ENCODE results near the gene EIF4ENIF1.
"Not testable (repeated sequence)": the region's sequence is repeated elsewhere in the genome, so short reads cannot be mapped to it uniquely, and the experiment has no call there.

EIF4ENIF1 gene

GRCh38 chr22:31530823-31531195 lies 41.2 kb upstream of the EIF4ENIF1 start:
- POLR2A ChIA-PET, result no interaction called here
- CTCF ChIA-PET, result no interaction called here
- no peak for DNase-seq (ENCODE audit: extremely low spot score)

GRCh38 chr22:31526270-31526669 lies 36.6 kb upstream of the EIF4ENIF1 start:
- no peak for TF ChIP-seq ZNF384 (IDR thresholded peaks at IDR 0.05)
- TF ChIP-seq SUZ12 (IDR thresholded peaks at IDR 0.05), result no peak
- TF ChIP-seq HDGF (IDR thresholded peaks at IDR 0.05; ENCODE audit: borderline replicate concordance), result no peak
- no peak for TF ChIP-seq CTBP1 (IDR thresholded peaks at IDR 0.05; ENCODE audit: borderline replicate concordance)
- no peak for TF ChIP-seq FOXA1 (IDR thresholded peaks at IDR 0.05)
- TF ChIP-seq ELF4 (IDR thresholded peaks at IDR 0.05), result no peak
- no peak for TF ChIP-seq LEF1 (IDR thresholded peaks at IDR 0.05; ENCODE audit: borderline replicate concordance)
- no peak for TF ChIP-seq L3MBTL2 (conservative IDR thresholded peaks at IDR 0.05)
- TF ChIP-seq FOXK2 (IDR thresholded peaks at IDR 0.05), result no peak
- no peak for TF ChIP-seq SP1 (IDR thresholded peaks at IDR 0.05)
- no peak for TF ChIP-seq TARDBP (IDR thresholded peaks at IDR 0.05)
- TF ChIP-seq NFRKB (IDR thresholded peaks at IDR 0.05), result no peak
- TF ChIP-seq BHLHE40 (IDR thresholded peaks at IDR 0.05; ENCODE audit: borderline replicate concordance), result no peak
- TF ChIP-seq ARNT (IDR thresholded peaks at IDR 0.05), result no peak
- no peak for TF ChIP-seq FOXM1 (IDR thresholded peaks at IDR 0.05; ENCODE audit: borderline replicate concordance)
- TF ChIP-seq PKNOX1 (IDR thresholded peaks at IDR 0.05), result no peak
- DNase-seq (ENCODE audit: extremely low spot score), result no peak
- CTCF ChIA-PET, result no interaction called here
- POLR2A ChIA-PET, result interaction anchor here (0.9 kb wide), 1 partner anchor 227 kb away, joined by 4 read pairs; the partner anchor contains the start of gene DEPDC5

More at GRCh38 chr22:31530823-31531195, 41.2 kb upstream of the EIF4ENIF1 start:
- no peak for TF ChIP-seq ZNF384 (IDR thresholded peaks at IDR 0.05)
- TF ChIP-seq ELF4 (IDR thresholded peaks at IDR 0.05), result no peak
- no peak for TF ChIP-seq L3MBTL2 (conservative IDR thresholded peaks at IDR 0.05)
- TF ChIP-seq NFRKB (IDR thresholded peaks at IDR 0.05), result no peak

GRCh38 chr22:31524132-31524531 lies 34.5 kb upstream of the EIF4ENIF1 start:
- DNase-seq (ENCODE audit: extremely low spot score); POLR2A ChIA-PET; CTCF ChIA-PET: not testable (repeated sequence)

GRCh38 chr22:31520051-31520450 lies 30.4 kb upstream of the EIF4ENIF1 start:
- TF ChIP-seq HDGF (IDR thresholded peaks at IDR 0.05; ENCODE audit: borderline replicate concordance) (no peak), CTBP1 (IDR thresholded peaks at IDR 0.05; ENCODE audit: borderline replicate concordance) (no peak), PKNOX1 (IDR thresholded peaks at IDR 0.05) (no peak), BHLHE40 (IDR thresholded peaks at IDR 0.05; ENCODE audit: borderline replicate concordance) (no peak), NFRKB (IDR thresholded peaks at IDR 0.05) (no peak), ARNT (IDR thresholded peaks at IDR 0.05) (no peak), ELF4 (IDR thresholded peaks at IDR 0.05) (no peak), TARDBP (IDR thresholded peaks at IDR 0.05) (no peak), FOXK2 (IDR thresholded peaks at IDR 0.05) (no peak), L3MBTL2 (conservative IDR thresholded peaks at IDR 0.05) (no peak), LEF1 (IDR thresholded peaks at IDR 0.05; ENCODE audit: borderline replicate concordance) (no peak), SP1 (IDR thresholded peaks at IDR 0.05) (no peak), SUZ12 (IDR thresholded peaks at IDR 0.05) (no peak), ZNF384 (IDR thresholded peaks at IDR 0.05) (no peak), FOXA1 (IDR thresholded peaks at IDR 0.05) (no peak)
- no peak for DNase-seq (ENCODE audit: extremely low spot score)
- POLR2A ChIA-PET, result no interaction called here
- CTCF ChIA-PET, result no interaction called here

- TF ChIP-seq ARNT (IDR thresholded peaks at IDR 0.05) (no peak), SUZ12 (IDR thresholded peaks at IDR 0.05) (no peak), ELF4 (IDR thresholded peaks at IDR 0.05) (no peak), HDGF (IDR thresholded peaks at IDR 0.05; ENCODE audit: borderline replicate concordance) (no peak), CTBP1 (IDR thresholded peaks at IDR 0.05; ENCODE audit: borderline replicate concordance) (no peak), LEF1 (IDR thresholded peaks at IDR 0.05; ENCODE audit: borderline replicate concordance) (no peak), FOXM1 (IDR thresholded peaks at IDR 0.05; ENCODE audit: borderline replicate concordance) (no peak), PKNOX1 (IDR thresholded peaks at IDR 0.05) (no peak), ZNF384 (IDR thresholded peaks at IDR 0.05) (no peak), FOXK2 (IDR thresholded peaks at IDR 0.05) (no peak), NFRKB (IDR thresholded peaks at IDR 0.05) (no peak), FOXA1 (IDR thresholded peaks at IDR 0.05) (no peak)
- POLR2A ChIA-PET, result interaction anchor here (1.4 kb wide), 1 partner anchor 19 kb away, joined by 3 read pairs; no protein-coding TSS in a partner anchor
- CTCF ChIA-PET, result no interaction called here
- DNase-seq (ENCODE audit: extremely low spot score), result no peak
Measured at GRCh38 chr22:31509061-31509762, 19.6 kb upstream of the EIF4ENIF1 start.

GRCh38 chr22:31508536-31508935 lies 18.9 kb upstream of the EIF4ENIF1 start:
- ChIA-PET POLR2A (interaction anchor here (1.4 kb wide), 1 partner anchor 18 kb away, joined by 3 read pairs; no protein-coding TSS in a partner anchor), CTCF (no interaction called here)
- TF ChIP-seq ELF4 (IDR thresholded peaks at IDR 0.05) (no peak), ZNF384 (IDR thresholded peaks at IDR 0.05) (no peak), LEF1 (IDR thresholded peaks at IDR 0.05; ENCODE audit: borderline replicate concordance) (no peak), TARDBP (IDR thresholded peaks at IDR 0.05) (no peak), FOXA1 (IDR thresholded peaks at IDR 0.05) (no peak), PKNOX1 (IDR thresholded peaks at IDR 0.05) (no peak)
- no peak for DNase-seq (ENCODE audit: extremely low spot score)

- CTCF ChIA-PET; DNase-seq (ENCODE audit: extremely low spot score); POLR2A ChIA-PET: not testable (repeated sequence)
Measured at GRCh38 chr22:31507517-31507916, 17.9 kb upstream of the EIF4ENIF1 start.

Data from HEK293T (cell line).